HepG2 (cell line): ENCODE measurements around the gene PRIM2. TPM values are rescaled to one million over a fixed set of nuclear protein-coding genes. Genes with fewer than 3 reads are reported as not detected.

Source experiments
- ATAC-seq: fragments of 200-7000 bp; cut with Tn5 transposase; 3 replicates; pipeline ENCODE4 v1.9.1; 2020; ENCODE audit warnings: mild to moderate bottlenecking, moderate library complexity
- BruUV-seq: library from RNA; stranded (reverse); fragments of 400-500 nt; replicated peaks from 2 replicates; lab custom pipeline; 2021; lab: Mats Ljungman, UMichigan
- CTCF ChIA-PET: fragments of 300-600 bp; formaldehyde crosslinking; extraction: SDS; loops from one replicate; lab custom pipeline; 2021; ENCODE audit warnings: low total read pairs, inconsistent platforms, low intra/inter-chr PET ratio; lab: Yijun Ruan, JAX
- POLR2A ChIA-PET: fragments of 350-600 bp; sonication (Branson Sonifier 250); formaldehyde crosslinking; loops from one replicate; lab custom pipeline; 2020; ENCODE audit warnings: antibody characterized with exemption, inconsistent platforms; lab: Yijun Ruan, JAX
- DNase-seq: peaks from one replicate; pipeline ENCODE4 v3.0.0-alpha.2; 2015; ENCODE audit warnings: low spot score
- FAIRE-seq: peaks from 3 replicates; lab custom pipeline; 2011; peaks lifted over from hg19 to GRCh38; lab: Jason Lieb, UNC
- H2AFZ ChIP-seq: one replicate; pipeline ENCODE4 v1.6.1; 2011; ENCODE audit warnings: low read length, inconsistent platforms
- H3K27ac ChIP-seq: fragments of 300-600 bp; 3 replicates; pipeline ENCODE4 v1.8.0; 2011; ENCODE audit warnings: mixed run types, mild to moderate bottlenecking, mixed read lengths, low read length, inconsistent platforms; ENCODE audit not compliant: insufficient read depth; ENCODE audit errors: extremely low read length
- H3K27me3 ChIP-seq, 2 experiments: fragments of 200-600 bp in 1 of 2; 2 replicates in 1 of 2; 3 replicates in 1 of 2; pipeline versions ENCODE4 v1.6.0 to v1.8.0; 2011; ENCODE audit warnings: low read length in 2 of 2, mild to moderate bottlenecking in 2 of 2, moderate library complexity in 2 of 2, inconsistent platforms in 1 of 2; ENCODE audit not compliant: insufficient read depth in 2 of 2, control insufficient read depth in 1 of 2
- H3K36me3 ChIP-seq, 2 experiments: fragments of 200-600 bp in 1 of 2; replicated peaks in 1 of 2; 2 replicates in 1 of 2; 3 replicates in 1 of 2; pipeline versions ENCODE4 v1.5.1 to v1.8.0; 2011; ENCODE audit warnings: low read length in 2 of 2, inconsistent platforms in 1 of 2; ENCODE audit not compliant: insufficient read depth in 2 of 2, control insufficient read depth in 1 of 2
- H3K4me1 ChIP-seq: 2 replicates; pipeline ENCODE4 v1.5.1; 2012; ENCODE audit warnings: low read length, inconsistent platforms; ENCODE audit not compliant: insufficient read depth
- H3K4me2 ChIP-seq: 2 replicates; pipeline ENCODE4 v1.6.0; 2011; ENCODE audit warnings: low read depth, low read length, inconsistent platforms
- H3K4me3 ChIP-seq, 3 experiments: fragments of 200-600 bp in 1 of 3; sonication (generic), shearing (Covaris generic) in 1 of 3; replicated peaks in 1 of 3; 2 replicates each; pipeline ENCODE4 v1.5.1; 2011 to 2016; ENCODE audit warnings: low read length in 3 of 3, inconsistent platforms in 2 of 3, low read depth in 2 of 3, mild to moderate bottlenecking in 2 of 3, control low read depth in 1 of 3, mixed read lengths in 1 of 3; ENCODE audit not compliant: insufficient read depth in 1 of 3
- H3K79me2 ChIP-seq: one replicate; pipeline ENCODE4 v1.6.1; 2011; ENCODE audit warnings: low read length, inconsistent platforms; ENCODE audit not compliant: insufficient read depth
- H3K9ac ChIP-seq: 2 replicates; pipeline ENCODE4 v1.6.0; 2011; ENCODE audit warnings: mild to moderate bottlenecking, low read depth, low read length, inconsistent platforms; ENCODE audit not compliant: insufficient read depth
- H3K9me3 ChIP-seq: 2 replicates; pipeline ENCODE4 v1.5.1; 2012; ENCODE audit warnings: mild to moderate bottlenecking, low read length
- H4K20me1 ChIP-seq: 2 replicates; pipeline ENCODE4 v1.6.0; 2011; ENCODE audit warnings: inconsistent platforms, mild to moderate bottlenecking, low read length, moderate library complexity; ENCODE audit not compliant: insufficient read depth
- ARNT ChIP-seq: fragments of 450-650 bp; IDR thresholded peaks from 2 replicates; pipeline ENCODE4 v1.6.1; 2017
- GABPA ChIP-seq, 2 experiments: IDR thresholded peaks; 2 replicates each; pipeline ENCODE4 v1.6.1; 2011 to 2016; ENCODE audit warnings: low read depth in 2 of 2, low read length in 1 of 2, missing biosample characterization in 1 of 2, missing genetic modification characterization in 1 of 2
- HNRNPK ChIP-seq: fragments of 200-400 bp; formaldehyde crosslinking; IDR thresholded peaks from 2 replicates; pipeline ENCODE4 v1.6.1; 2018; ENCODE audit warnings: low read length, low read depth, moderate library complexity, mild to moderate bottlenecking; ENCODE audit not compliant: poor library complexity, severe bottlenecking
- KLF9 ChIP-seq: IDR thresholded peaks from 2 replicates; pipeline ENCODE4 v1.6.1; 2016; ENCODE audit warnings: low read depth
- MAFF ChIP-seq: IDR thresholded peaks from 2 replicates; pipeline ENCODE4 v1.6.1; 2011; ENCODE audit warnings: low read depth, low read length, improper control_type of control experiment
- MAFK ChIP-seq, 2 experiments: IDR thresholded peaks in 1 of 2; conservative IDR thresholded peaks in 1 of 2; 2 replicates each; pipeline ENCODE4 v1.6.1; 2011; ENCODE audit warnings: improper control_type of control experiment in 2 of 2, low read length in 2 of 2
- SPEN ChIP-seq: sonication (generic); formaldehyde crosslinking; IDR thresholded peaks from 2 replicates; pipeline ENCODE4 v1.5.1; 2020; ENCODE audit warnings: low read depth, mild to moderate bottlenecking, missing genetic modification reagents
- THRA ChIP-seq: sonication (generic); formaldehyde crosslinking; IDR thresholded peaks from 2 replicates; pipeline ENCODE4 v1.4.0; 2020; ENCODE audit warnings: missing genetic modification reagents, borderline replicate concordance
- ZFP82 ChIP-seq: sonication (generic); formaldehyde crosslinking; IDR thresholded peaks from 2 replicates; pipeline ENCODE4 v1.5.1; 2020; ENCODE audit warnings: mild to moderate bottlenecking, missing genetic modification reagents, borderline replicate concordance
- ZNF614 ChIP-seq: IDR thresholded peaks from 2 replicates; pipeline ENCODE4 v1.6.1; 2018; ENCODE audit warnings: missing biosample characterization, missing genetic modification reagents, inconsistent platforms, borderline replicate concordance
- ZNF879 ChIP-seq: sonication (generic); formaldehyde crosslinking; IDR thresholded peaks from 2 replicates; pipeline ENCODE4 v1.8.1; 2023; ENCODE audit warnings: missing genetic modification reagents
- ZSCAN21 ChIP-seq: sonication (generic); formaldehyde crosslinking; IDR thresholded peaks from 2 replicates; pipeline ENCODE4 v1.8.0; 2022; ENCODE audit warnings: mild to moderate bottlenecking, missing genetic modification reagents, moderate library complexity, borderline replicate concordance
- WGBS: methylation state at CpG from one replicate; pipeline ENCODE4 v1.1.6; 2017; ENCODE audit warnings: low lambda C conversion rate; 5-methylcytosine and 5-hydroxymethylcytosine counted together
- in situ Hi-C: cut with HindIII; loops from 2 replicates; pipeline ENCODE4 v1.10.0; 2017; ENCODE audit warnings: low pct_unique_long_range_greater_than_20kb; ENCODE audit not compliant: extremely low pct_ligation_motif_present
- intact Hi-C: fragments of 100-400 bp; cut with micrococcal nuclease; formaldehyde crosslinking; loops from one replicate; pipeline ENCODE4 v1.10.0; 2022; ENCODE audit not compliant: unreplicated experiment
- polyA plus RNA-seq, 8 experiments: library from polyadenylated mRNA; depleted of rRNA in 3 of 8; stranded (reverse) in 7 of 8; unstranded in 1 of 8; fragments of >200 nt; fragmentation: Illumina TruSeq in 4 of 8; extraction: Trizol in 4 of 8; gene quantifications; 2 replicates each; pipeline versions ENCODE4 v1.2.1 to v1.2.3, GENCODE V29; 2011 to 2016; ENCODE audit warnings: low read depth in 4 of 8, missing spikeins in 1 of 8, mixed read lengths in 1 of 8; ENCODE audit not compliant: insufficient read depth in 1 of 8
- total RNA-seq, 5 experiments: library from RNA; depleted of rRNA; stranded (reverse); fragments of >200 nt; fragmentation: Illumina TruSeq; extraction: Trizol; gene quantifications; 2 replicates each; pipeline ENCODE4 v1.2.3, GENCODE V29; 2016; ENCODE audit warnings: low read depth in 1 of 5
- TF ChIP-seq, protein P1 (sequence below): IDR thresholded peaks from 2 replicates; pipeline ENCODE4 v1.6.1; 2018; ENCODE audit warnings: missing genetic modification reagents, mild to moderate bottlenecking, missing compliant biosample characterization

The PRIM2 gene
- total and polyA plus RNA-seq, 2 of the 13 experiments (the other 11 are each of a cell fraction or from before 2014, with no cell fraction given) = 8.0 to 52.7 TPM

DNA sequence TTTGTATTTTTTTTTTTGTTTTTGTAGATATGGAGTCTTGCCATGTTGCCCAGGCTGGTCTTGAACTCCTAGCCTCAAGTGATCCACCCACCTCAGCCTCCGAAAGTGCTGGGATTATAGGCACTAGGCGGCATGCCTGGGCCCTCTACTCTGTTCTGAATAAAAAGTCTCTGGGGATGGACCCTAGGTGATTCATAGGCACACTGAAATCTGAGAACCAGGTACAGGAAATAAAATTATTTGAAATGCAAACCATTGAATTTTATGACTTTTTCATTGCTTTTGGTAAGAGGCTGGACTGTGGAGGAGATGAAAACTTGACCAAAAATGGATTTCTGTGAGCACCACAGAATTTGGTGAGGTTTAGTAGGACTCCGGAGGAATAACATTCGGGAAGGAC is 117.5 kb downstream of the PRIM2 start (continued):
- TF ChIP-seq KLF9 (CRISPR knock-in tag) = no peak
- TF ChIP-seq, protein P1, sequence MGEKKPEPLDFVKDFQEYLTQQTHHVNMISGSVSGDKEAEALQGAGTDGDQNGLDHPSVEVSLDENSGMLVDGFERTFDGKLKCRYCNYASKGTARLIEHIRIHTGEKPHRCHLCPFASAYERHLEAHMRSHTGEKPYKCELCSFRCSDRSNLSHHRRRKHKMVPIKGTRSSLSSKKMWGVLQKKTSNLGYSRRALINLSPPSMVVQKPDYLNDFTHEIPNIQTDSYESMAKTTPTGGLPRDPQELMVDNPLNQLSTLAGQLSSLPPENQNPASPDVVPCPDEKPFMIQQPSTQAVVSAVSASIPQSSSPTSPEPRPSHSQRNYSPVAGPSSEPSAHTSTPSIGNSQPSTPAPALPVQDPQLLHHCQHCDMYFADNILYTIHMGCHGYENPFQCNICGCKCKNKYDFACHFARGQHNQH (CRISPR knock-in tag) = no peak

DNA sequence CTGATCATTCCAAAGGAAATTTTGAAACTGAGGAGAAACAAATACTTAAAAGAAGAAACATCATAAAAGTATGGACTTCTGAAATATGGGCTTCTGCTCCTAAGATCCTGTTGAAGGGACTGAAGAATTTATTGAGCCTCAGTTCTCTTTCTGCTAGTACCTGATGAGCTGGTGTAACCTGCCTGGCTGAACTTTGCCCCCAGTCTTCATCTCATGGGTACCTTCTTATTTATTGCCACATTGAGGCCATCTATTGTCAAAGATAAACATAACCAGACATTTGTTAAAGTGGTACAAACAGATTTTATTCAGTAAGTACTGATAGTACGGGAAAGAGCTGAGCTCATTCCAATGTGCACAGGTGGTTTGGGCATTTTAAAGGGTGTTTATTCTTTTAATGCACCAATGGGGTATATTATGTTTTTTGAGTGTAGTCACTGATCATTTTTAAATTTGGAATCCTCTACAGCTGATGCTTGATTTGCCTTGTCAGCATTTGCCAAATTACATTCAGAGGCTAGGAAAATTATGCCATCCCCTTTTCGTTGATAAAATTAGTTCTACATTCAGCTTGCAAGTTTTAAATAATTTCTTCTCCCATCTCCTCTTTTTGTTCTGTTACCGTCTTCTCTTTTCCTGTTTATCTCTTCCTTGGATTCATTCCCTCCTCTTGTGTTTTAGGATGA is 118.2 kb downstream of the PRIM2 start:
- Histone ChIP-seq H3K9me3 (no peaks in the 10 kb centered on the region), H3K27ac (no peak overlapping the region), H3K4me2 (no peak overlapping the region)
- TF ChIP-seq ZNF879 (CRISPR knock-in tag) (no peak), ZFP82 (no peak), ARNT (no peak), MAFK (conservative IDR thresholded peaks at IDR 0.05 in 1 of 2, IDR thresholded peaks at IDR 0.05 in 1 of 2; ENCODE audit: low read length in 2 of 2) (peak; percentile 89 to 96), ZNF614 (CRISPR knock-in tag) (0 out of 2 replicates have a peak, but pooled peaks have one; percentile 62), MAFF (peak; percentile 91), GABPA (IDR thresholded peaks at IDR 0.05; ENCODE audit: low read depth, low read length) (no peak), GABPA (CRISPR knock-in tag; IDR thresholded peaks at IDR 0.05; ENCODE audit: low read depth) (no peak), ZSCAN21 (CRISPR knock-in tag) (no peak), SPEN (no peak), THRA (CRISPR knock-in tag) (no peak), HNRNPK (no peak)
- TF ChIP-seq, all 625 proteins: peak for 3
- Histone ChIP-seq H3K4me1 (peaks cover 27% of the 10 kb centered on the region), H3K9ac (no peak overlapping the region), H4K20me1 (no peaks in the 10 kb centered on the region), H3K79me2 (no peaks in the 10 kb centered on the region), H2AFZ (no peak overlapping the region), H3K4me3 (no peak overlapping the region), H3K27me3 (no peaks in the 10 kb centered on the region), H3K36me3 (no peaks in the 10 kb centered on the region)
- ATAC-seq = no peak
- CTCF ChIA-PET = no interaction called here
- no peak for FAIRE-seq
- 100% methylated on average over 3 of the region's 3 CpGs for WGBS
- POLR2A ChIA-PET = no interaction called here
- DNase-seq = no peak
- BruUV-seq = no TSS peak
- intact Hi-C loops (no loop called here), in situ Hi-C loops (no loop called here)
